HepG2 (cell line): ENCODE measurements around the gene CABP2. TPM values are rescaled to one million over a fixed set of nuclear protein-coding genes. Genes with fewer than 3 reads are reported as not detected.

Source experiments
- AGO2 ChIP-seq: fragments of 200-400 bp; formaldehyde crosslinking; optimal IDR thresholded peaks from 2 replicates; pipeline ENCODE3; 2017; ENCODE audit warnings: mild to moderate bottlenecking, low read depth, low read length, moderate library complexity
- CHCHD3 ChIP-seq: sonication (generic); formaldehyde crosslinking; IDR thresholded peaks from 2 replicates; pipeline ENCODE4 v1.8.0; 2022; ENCODE audit warnings: mild to moderate bottlenecking, missing genetic modification reagents, moderate library complexity
- CHD4 ChIP-seq: fragments of 200-600 bp; sonication (generic); IDR thresholded peaks from 2 replicates; pipeline ENCODE4 v1.7.0; 2017; ENCODE audit warnings: mild to moderate bottlenecking, low read length, borderline replicate concordance
- ERF ChIP-seq: IDR thresholded peaks from 2 replicates; pipeline ENCODE4 v1.6.1; 2018; ENCODE audit warnings: missing biosample characterization, missing genetic modification reagents
- FOSL1 ChIP-seq: sonication (generic); formaldehyde crosslinking; IDR thresholded peaks from 2 replicates; pipeline ENCODE4 v1.9.0; 2021; ENCODE audit warnings: missing genetic modification reagents, borderline replicate concordance
- KLF15 ChIP-seq: sonication (generic); formaldehyde crosslinking; IDR thresholded peaks from 2 replicates; pipeline ENCODE4 v1.8.1; 2023; ENCODE audit warnings: borderline replicate concordance, mild to moderate bottlenecking, inconsistent platforms, missing genetic modification reagents, mixed read lengths
- MAFK ChIP-seq, 2 experiments: IDR thresholded peaks in 1 of 2; conservative IDR thresholded peaks in 1 of 2; 2 replicates each; pipeline ENCODE4 v1.6.1; 2011; ENCODE audit warnings: improper control_type of control experiment in 2 of 2, low read length in 2 of 2
- MATR3 ChIP-seq: sonication (generic); formaldehyde crosslinking; IDR thresholded peaks from 2 replicates; pipeline ENCODE4 v1.4.0; 2020; ENCODE audit warnings: missing genetic modification reagents
- NR1H2 ChIP-seq: sonication (generic); formaldehyde crosslinking; IDR thresholded peaks from 2 replicates; pipeline ENCODE4 v1.8.1; 2022; ENCODE audit warnings: low read depth, missing genetic modification reagents, borderline replicate concordance
- TRIM22 ChIP-seq: fragments of 450-650 bp; IDR thresholded peaks from 2 replicates; pipeline ENCODE4 v1.6.1; 2017
- ZMAT5 ChIP-seq: sonication (generic); formaldehyde crosslinking; IDR thresholded peaks from 2 replicates; pipeline ENCODE4 v1.5.0; 2020; ENCODE audit warnings: mild to moderate bottlenecking, low read depth, missing genetic modification reagents, borderline replicate concordance
- ZMYM3 ChIP-seq: sonication (generic); formaldehyde crosslinking; IDR thresholded peaks from 2 replicates; pipeline ENCODE4 v1.5.1; 2020; ENCODE audit warnings: mild to moderate bottlenecking, missing genetic modification reagents
- ZNF12 ChIP-seq: sonication (generic); formaldehyde crosslinking; IDR thresholded peaks from 2 replicates; pipeline ENCODE4 v1.5.0; 2020; ENCODE audit warnings: missing genetic modification reagents
- ZNF430 ChIP-seq: sonication (generic); formaldehyde crosslinking; IDR thresholded peaks from 2 replicates; pipeline ENCODE4 v1.9.0; 2021; ENCODE audit warnings: mild to moderate bottlenecking, missing genetic modification reagents
- ZNF800 ChIP-seq: sonication (generic); formaldehyde crosslinking; IDR thresholded peaks from 2 replicates; pipeline ENCODE4 v1.4.0; 2020; ENCODE audit warnings: missing genetic modification reagents
- ZNF878 ChIP-seq: sonication (generic); formaldehyde crosslinking; IDR thresholded peaks from 2 replicates; pipeline ENCODE4 v1.8.1; 2023; ENCODE audit warnings: mild to moderate bottlenecking, missing genetic modification reagents, moderate library complexity
- polyA plus RNA-seq, 8 experiments: library from polyadenylated mRNA; depleted of rRNA in 3 of 8; stranded (reverse) in 7 of 8; unstranded in 1 of 8; fragments of >200 nt; fragmentation: Illumina TruSeq in 4 of 8; extraction: Trizol in 4 of 8; gene quantifications; 2 replicates each; pipeline versions ENCODE4 v1.2.1 to v1.2.3, GENCODE V29; 2011 to 2016; ENCODE audit warnings: low read depth in 4 of 8, missing spikeins in 1 of 8, mixed read lengths in 1 of 8; ENCODE audit not compliant: insufficient read depth in 1 of 8
- total RNA-seq, 5 experiments: library from RNA; depleted of rRNA; stranded (reverse); fragments of >200 nt; fragmentation: Illumina TruSeq; extraction: Trizol; gene quantifications; 2 replicates each; pipeline ENCODE4 v1.2.3, GENCODE V29; 2016; ENCODE audit warnings: low read depth in 1 of 5

CABP2 gene
- total and polyA plus RNA-seq, 2 of the 13 experiments (the other 11 are each of a cell fraction or from before 2014, with no cell fraction given) = not detected

- TF ChIP-seq ZNF430 (CRISPR knock-in tag) (peak; percentile 96), ZMYM3 (CRISPR knock-in tag) (0 out of 2 replicates have a peak, but pooled peaks have one; percentile 36), ERF (peak; percentile 91), NR1H2 (peak; percentile 94), CHD4 (no peak), AGO2 (no peak), FOSL1 (CRISPR knock-in tag) (no peak), TRIM22 (no peak), CHCHD3 (CRISPR knock-in tag) (peak; percentile 57; the same call in 1 of the 2 replicates), ZMAT5 (CRISPR knock-in tag) (no peak), ZNF12 (CRISPR knock-in tag) (peak; percentile 70), KLF15 (CRISPR knock-in tag) (peak; percentile 99), MAFK (conservative IDR thresholded peaks at IDR 0.05 in 1 of 2, IDR thresholded peaks at IDR 0.05 in 1 of 2; ENCODE audit: low read length in 2 of 2) (no peak), MATR3 (CRISPR knock-in tag) (no peak), ZNF878 (CRISPR knock-in tag) (peak; percentile 97), ZNF800 (CRISPR knock-in tag) (peak; percentile 68)
Observed at GRCh38 chr11:67482827-67483798, 40.1 kb downstream of the CABP2 start, which contains the start of gene AIP (continued).
